Measurements from ENCODE around the gene ISLR.

Gene ISLR

DNA sequence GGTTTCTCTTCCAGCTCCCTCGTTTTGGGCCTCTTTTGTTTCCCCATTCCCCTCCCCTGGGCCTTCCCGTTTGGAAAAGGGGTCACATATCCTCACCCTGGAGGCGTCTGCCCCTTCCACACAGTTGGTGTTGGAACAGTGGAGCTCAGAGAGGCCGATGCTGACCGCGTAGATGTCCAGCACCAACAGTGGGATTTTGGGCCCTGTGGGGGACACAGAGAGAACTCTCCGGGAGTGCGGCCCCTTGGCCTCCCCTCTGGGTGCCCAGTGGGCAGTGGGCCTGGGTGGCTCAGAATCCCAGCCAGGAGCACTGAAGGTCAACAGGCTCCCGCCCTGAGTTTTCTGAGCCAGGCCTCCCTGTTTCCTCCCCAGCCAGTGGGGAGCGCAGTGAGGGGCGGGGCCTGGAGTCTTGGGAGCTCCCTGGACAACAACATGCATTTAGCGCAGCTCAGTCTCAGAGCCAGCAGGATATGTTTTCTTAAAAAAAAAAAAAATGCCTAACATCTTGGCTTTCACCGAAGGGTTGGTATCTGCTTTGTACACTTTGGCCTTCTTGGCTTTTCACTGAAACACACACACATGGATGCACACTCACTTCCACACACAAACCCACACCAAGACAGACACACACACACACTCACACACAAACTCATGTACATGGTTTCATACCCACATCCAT, 670 bp upstream of the ISLR start:
- H2BK5ac ChIP-seq (ENCODE audit: low read depth, low read length, poor library complexity, severe bottlenecking), result no peak overlapping the region
- H2BK15ac ChIP-seq (ENCODE audit: low read depth, poor library complexity, severe bottlenecking), result no peak overlapping the region
- no peak overlapping the region for H3K23ac ChIP-seq (ENCODE audit: low read length in 2 of 2)
- 80% methylated on average over 13 of the region's 13 CpGs for WGBS
- peak; percentile 24 for DNase-seq
- H3K4me3 ChIP-seq (ENCODE audit: insufficient read depth in 1 of 2, low read depth in 1 of 2, low read length in 2 of 2), result peak overlapping the region in 1 of 2 experiments; percentile 84
- H3K9me3 ChIP-seq (ENCODE audit: control insufficient read depth, low read length), result no peaks in the 10 kb centered on the region
- H3K79me1 ChIP-seq (replicated peaks; ENCODE audit: low read length, poor library complexity, severe bottlenecking), result no peaks in the 10 kb centered on the region
- peaks cover 4 to 7% of the 10 kb centered on the region in 2 experiments for H3K27me3 ChIP-seq (ENCODE audit: control insufficient read depth in 1 of 2, insufficient read depth in 1 of 2, low read length in 2 of 2)
- no peak overlapping the region for H2AFZ ChIP-seq (ENCODE audit: low read depth, low read length)
- peak overlapping the region in 1 of 2 experiments; percentile 30 for H2BK12ac ChIP-seq (ENCODE audit: low read length in 2 of 2)
- H4K91ac ChIP-seq (ENCODE audit: low read length), result no peak overlapping the region
- H3K14ac ChIP-seq (ENCODE audit: low read length in 2 of 2), result no peak overlapping the region
- H4K8ac ChIP-seq (ENCODE audit: low read length), result no peak overlapping the region
- H3K27ac ChIP-seq (ENCODE audit: low read length, poor library complexity, severe bottlenecking), result no peak overlapping the region
- H2AK5ac ChIP-seq (ENCODE audit: low read length, severe bottlenecking), result peak overlapping the region; percentile 36
- no peak overlapping the region for H3K4ac ChIP-seq (ENCODE audit: low read depth in 1 of 2, low read length in 2 of 2)
- H3K4me2 ChIP-seq (ENCODE audit: low read length, poor library complexity, severe bottlenecking), result no peak overlapping the region
- H3K4me1 ChIP-seq (ENCODE audit: control insufficient read depth, insufficient read depth, low read depth, low read length), result peaks cover 56% of the 10 kb centered on the region
- H3K9ac ChIP-seq (ENCODE audit: low read length), result peak overlapping the region; percentile 90
- no peak overlapping the region for H2BK120ac ChIP-seq (ENCODE audit: low read depth, low read length)
- H3K36me3 ChIP-seq (ENCODE audit: control insufficient read depth in 1 of 2, insufficient read depth in 2 of 2, low read depth in 1 of 2, low read length in 2 of 2), result peaks cover 5 to 14% of the 10 kb centered on the region in 2 experiments
- H3K18ac ChIP-seq (ENCODE audit: low read depth in 1 of 2, low read length in 2 of 2), result peak overlapping the region; percentile 14 to 24

DNA sequence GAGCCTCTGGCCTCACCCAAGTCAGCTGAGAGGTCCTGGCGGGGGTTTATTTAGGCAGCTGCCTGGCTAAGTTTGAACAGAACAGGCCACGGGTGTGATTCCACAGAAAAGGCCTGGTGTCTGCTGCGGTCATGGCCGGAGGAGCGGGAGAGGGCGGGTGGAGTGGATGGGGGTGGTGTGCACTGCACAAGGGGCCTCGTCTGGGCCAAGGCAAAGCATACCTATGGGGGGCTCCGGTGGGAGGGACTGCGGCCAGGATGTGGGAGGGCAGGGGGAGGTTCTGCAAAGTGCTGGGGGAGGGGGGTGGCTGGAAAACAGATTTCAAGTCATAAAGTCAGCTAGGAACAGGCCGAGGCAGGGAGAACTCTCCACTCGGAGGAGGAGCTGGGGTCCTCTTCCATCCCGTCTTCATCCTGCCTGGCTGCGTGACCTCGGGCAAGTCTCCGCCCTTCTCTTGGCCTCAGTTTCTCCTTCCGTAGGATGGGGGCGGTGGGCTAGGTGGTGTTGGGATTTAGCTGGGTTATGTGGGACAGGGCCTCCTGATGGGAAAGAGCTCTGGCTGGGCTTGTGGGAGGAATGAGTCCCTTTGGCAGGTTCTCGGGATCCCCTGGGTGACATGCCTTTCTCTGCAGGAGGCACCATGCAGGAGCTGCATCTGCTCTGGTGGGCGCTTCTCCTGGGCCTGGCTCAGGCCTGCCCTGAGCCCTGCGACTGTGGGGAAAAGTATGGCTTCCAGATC, 878 bp downstream of the ISLR start:
- Histone ChIP-seq H2AK5ac (ENCODE audit: low read length, severe bottlenecking) (peak overlapping the region; percentile 29), H3K18ac (ENCODE audit: low read depth in 1 of 2, low read length in 2 of 2) (peak overlapping the region in 1 of 2 experiments; percentile 67), H3K4me2 (ENCODE audit: low read length, poor library complexity, severe bottlenecking) (no peak overlapping the region), H3K27me3 (ENCODE audit: control insufficient read depth in 1 of 2, insufficient read depth in 1 of 2, low read length in 2 of 2) (peaks cover 4 to 7% of the 10 kb centered on the region in 2 experiments), H3K9me3 (ENCODE audit: control insufficient read depth, low read length) (no peaks in the 10 kb centered on the region), H4K8ac (ENCODE audit: low read length) (peak overlapping the region; percentile 82), H2AFZ (ENCODE audit: low read depth, low read length) (no peak overlapping the region), H3K4ac (ENCODE audit: low read depth in 1 of 2, low read length in 2 of 2) (peak overlapping the region in 1 of 2 experiments; percentile 81), H2BK5ac (ENCODE audit: low read depth, low read length, poor library complexity, severe bottlenecking) (peak overlapping the region; percentile 12), H2BK12ac (ENCODE audit: low read length in 2 of 2) (peak overlapping the region in 1 of 2 experiments; percentile 59), H3K4me3 (ENCODE audit: insufficient read depth in 1 of 2, low read depth in 1 of 2, low read length in 2 of 2) (peak overlapping the region in 1 of 2 experiments; percentile 84), H3K23ac (ENCODE audit: low read length in 2 of 2) (no peak overlapping the region), H2BK15ac (ENCODE audit: low read depth, poor library complexity, severe bottlenecking) (peak overlapping the region; percentile 19), H3K4me1 (ENCODE audit: control insufficient read depth, insufficient read depth, low read depth, low read length) (peaks cover 70% of the 10 kb centered on the region), H3K36me3 (ENCODE audit: control insufficient read depth in 1 of 2, insufficient read depth in 2 of 2, low read depth in 1 of 2, low read length in 2 of 2) (peaks cover 5 to 14% of the 10 kb centered on the region in 2 experiments), H3K9ac (ENCODE audit: low read length) (peak overlapping the region; percentile 90), H4K91ac (ENCODE audit: low read length) (peak overlapping the region; percentile 62), H3K79me1 (replicated peaks; ENCODE audit: low read length, poor library complexity, severe bottlenecking) (no peaks in the 10 kb centered on the region), H3K14ac (ENCODE audit: low read length in 2 of 2) (peak overlapping the region in 1 of 2 experiments; percentile 22), H3K27ac (ENCODE audit: low read length, poor library complexity, severe bottlenecking) (peak overlapping the region; percentile 34), H2BK120ac (ENCODE audit: low read depth, low read length) (no peak overlapping the region)
- WGBS, result 51% methylated on average over 20 of the region's 20 CpGs
- DNase-seq, result peak; percentile 18

DNA sequence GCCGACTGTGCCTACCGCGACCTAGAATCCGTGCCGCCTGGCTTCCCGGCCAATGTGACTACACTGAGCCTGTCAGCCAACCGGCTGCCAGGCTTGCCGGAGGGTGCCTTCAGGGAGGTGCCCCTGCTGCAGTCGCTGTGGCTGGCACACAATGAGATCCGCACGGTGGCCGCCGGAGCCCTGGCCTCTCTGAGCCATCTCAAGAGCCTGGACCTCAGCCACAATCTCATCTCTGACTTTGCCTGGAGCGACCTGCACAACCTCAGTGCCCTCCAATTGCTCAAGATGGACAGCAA, 1.4 kb downstream of the ISLR start:
- no peaks in the 10 kb centered on the region for H3K79me1 ChIP-seq (replicated peaks; ENCODE audit: low read length, poor library complexity, severe bottlenecking)
- H3K4ac ChIP-seq (ENCODE audit: low read depth in 1 of 2, low read length in 2 of 2), result peak overlapping the region in 1 of 2 experiments; percentile 81
- H2AK5ac ChIP-seq (ENCODE audit: low read length, severe bottlenecking), result no peak overlapping the region
- H2BK12ac ChIP-seq (ENCODE audit: low read length in 2 of 2), result peak overlapping the region in 1 of 2 experiments; percentile 7
- H3K36me3 ChIP-seq (ENCODE audit: control insufficient read depth in 1 of 2, insufficient read depth in 2 of 2, low read depth in 1 of 2, low read length in 2 of 2), result peaks cover 5 to 14% of the 10 kb centered on the region in 2 experiments
- no peak overlapping the region for H2BK120ac ChIP-seq (ENCODE audit: low read depth, low read length)
- no peaks in the 10 kb centered on the region for H3K9me3 ChIP-seq (ENCODE audit: control insufficient read depth, low read length)
- H3K4me3 ChIP-seq (ENCODE audit: insufficient read depth in 1 of 2, low read depth in 1 of 2, low read length in 2 of 2), result peak overlapping the region in 1 of 2 experiments; percentile 84
- no peak overlapping the region for H3K27ac ChIP-seq (ENCODE audit: low read length, poor library complexity, severe bottlenecking)
- peak overlapping the region; percentile 45 for H4K8ac ChIP-seq (ENCODE audit: low read length)
- H3K14ac ChIP-seq (ENCODE audit: low read length in 2 of 2), result peak overlapping the region in 1 of 2 experiments; percentile 14
- H3K9ac ChIP-seq (ENCODE audit: low read length), result peak overlapping the region; percentile 90
- H3K27me3 ChIP-seq (ENCODE audit: control insufficient read depth in 1 of 2, insufficient read depth in 1 of 2, low read length in 2 of 2), result peaks cover 2 to 3% of the 10 kb centered on the region in 2 experiments
- no peak overlapping the region for H2BK5ac ChIP-seq (ENCODE audit: low read depth, low read length, poor library complexity, severe bottlenecking)
- H2BK15ac ChIP-seq (ENCODE audit: low read depth, poor library complexity, severe bottlenecking), result peak overlapping the region; percentile 19
- DNase-seq, result no peak
- no peak overlapping the region for H3K23ac ChIP-seq (ENCODE audit: low read length in 2 of 2)
- peaks cover 74% of the 10 kb centered on the region for H3K4me1 ChIP-seq (ENCODE audit: control insufficient read depth, insufficient read depth, low read depth, low read length)
- no peak overlapping the region for H2AFZ ChIP-seq (ENCODE audit: low read depth, low read length)
- WGBS, result 98% methylated on average over 14 of the region's 14 CpGs
- no peak overlapping the region for H3K4me2 ChIP-seq (ENCODE audit: low read length, poor library complexity, severe bottlenecking)
- peak overlapping the region; percentile 62 for H4K91ac ChIP-seq (ENCODE audit: low read length)
- no peak overlapping the region for H3K18ac ChIP-seq (ENCODE audit: low read depth in 1 of 2, low read length in 2 of 2)
